ENCODE data around the gene LMAN2L.

- no peak for TF ChIP-seq POLR2AphosphoS5 (IDR thresholded peaks at IDR 0.05; ENCODE audit: low read depth, low read length)
- TF ChIP-seq TAF1 (IDR thresholded peaks at IDR 0.05; ENCODE audit: borderline replicate concordance, low read depth, low read length): no peak
- TF ChIP-seq POLR2A (IDR thresholded peaks at IDR 0.05; ENCODE audit: low read depth, low read length): no peak
Measured at GRCh38 chr2:96689431-96689991, 50.4 kb downstream of the LMAN2L start.

All from GM12892 (cell line).